GM19023 (cell line): Measurements from ENCODE around the gene RNF5.
"Not testable (repeated sequence)": the region's sequence is repeated elsewhere in the genome, so short reads cannot be mapped to it uniquely, and the experiment has no call there.

ENCODE experiments used
- ATAC-seq: cut with Tn5 transposase; IDR thresholded peaks from one replicate; pipeline ENCODE4 v1.9.1; 2021; ENCODE audit warnings: mild to moderate bottlenecking, moderate library complexity; ENCODE audit not compliant: unreplicated experiment

Gene RNF5

GRCh38 chr6:32188381-32189068 is 10.3 kb downstream of the RNF5 start:
- no peak for ATAC-seq

DNA sequence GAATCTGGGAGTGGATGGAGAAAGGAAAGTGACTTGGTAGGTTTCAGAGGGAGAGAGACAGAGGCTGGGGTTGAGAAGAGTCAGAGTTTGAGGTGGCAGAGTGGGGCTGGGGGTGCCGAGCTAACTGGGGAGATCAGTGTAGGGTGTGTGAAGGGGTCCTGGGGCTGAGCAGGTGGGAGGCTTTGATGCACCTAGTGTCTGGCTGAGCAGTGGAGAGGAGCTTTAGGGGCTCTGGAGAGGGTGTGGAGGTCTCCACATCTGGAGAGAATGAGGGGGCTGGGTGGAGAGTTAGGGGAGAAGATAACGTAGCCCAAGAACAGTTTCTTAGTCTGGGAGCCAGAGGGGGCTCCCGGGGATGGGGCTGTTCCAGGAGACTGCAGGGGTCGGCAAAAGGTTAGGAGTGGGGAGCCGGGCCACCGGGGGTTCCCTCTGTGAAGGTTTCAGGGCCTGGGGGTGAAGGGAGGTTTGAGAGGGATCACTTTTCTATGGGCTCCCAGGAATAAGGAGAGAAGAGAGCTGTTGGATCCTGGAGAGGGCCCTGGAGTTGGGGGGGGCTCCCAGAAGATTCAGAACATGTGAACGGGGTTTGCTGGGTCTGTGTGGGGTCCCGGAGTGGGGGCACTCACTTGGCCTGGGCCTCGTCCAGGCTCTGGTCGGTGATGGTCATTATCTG is 11.0 kb downstream of the RNF5 start:
- no peak for ATAC-seq

DNA sequence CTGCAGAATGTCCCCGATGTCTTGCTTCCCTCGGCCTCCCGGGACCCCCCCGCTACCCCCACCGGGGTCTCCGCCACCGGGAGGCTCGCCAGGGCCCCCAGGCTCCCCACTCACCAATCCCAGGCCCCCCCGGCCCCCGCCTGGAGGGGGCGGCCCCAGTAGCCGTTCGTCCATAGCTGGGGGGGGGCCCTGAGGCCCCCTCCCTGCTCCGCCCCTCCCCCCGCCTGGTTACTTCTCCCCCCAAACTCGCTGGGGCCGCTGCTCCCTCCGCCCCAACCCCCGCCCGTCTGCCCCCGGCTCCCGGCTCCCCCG is 11.5 kb downstream of the RNF5 start:
- ATAC-seq: no peak

DNA sequence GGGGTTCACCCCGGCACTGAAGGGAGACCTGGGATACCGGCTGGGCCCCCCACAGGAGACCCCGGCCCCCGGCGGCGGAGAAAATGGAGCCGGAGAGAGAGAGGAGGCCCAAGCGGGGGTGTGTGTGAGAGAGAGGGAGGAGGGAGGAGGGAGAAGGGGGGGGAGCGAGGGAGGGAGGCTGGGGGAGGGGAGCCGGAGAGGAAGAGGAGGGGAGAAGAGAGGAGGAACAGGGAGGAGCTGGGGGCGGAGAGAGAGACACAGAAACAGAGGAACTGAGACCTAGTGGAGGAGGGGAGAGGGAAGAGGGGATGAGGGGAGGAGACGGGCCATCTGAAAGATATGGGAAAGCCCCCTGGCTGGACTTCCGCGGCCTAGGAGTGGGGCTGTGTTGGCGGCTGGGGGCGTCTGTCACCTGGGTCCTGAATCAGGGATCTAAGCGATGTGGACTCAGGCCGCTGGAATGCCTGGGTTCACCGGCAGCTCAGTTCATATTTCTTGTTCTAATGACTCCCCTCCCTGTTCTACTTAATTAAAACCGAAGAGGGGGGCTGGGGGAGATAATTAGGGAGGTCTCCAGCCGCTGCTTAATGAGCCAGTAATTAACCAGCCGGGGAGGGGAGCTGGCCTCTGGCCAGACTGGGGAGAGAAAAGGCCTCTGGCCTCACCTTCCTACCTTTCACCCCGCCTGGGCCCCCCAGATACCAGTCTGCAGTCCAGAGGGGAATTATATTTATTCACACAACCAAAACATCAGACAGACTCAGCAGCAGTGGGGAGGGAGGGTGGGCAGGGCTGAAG is 12.0 kb downstream of the RNF5 start, which contains the start of gene PBX2:
Gene PBX2 (minus strand): TSS at position 149 of the 798 bp plus-strand sequence. CDS start 287 bp downstream, outside the sequence.
- peak; percentile 57 for ATAC-seq

GRCh38 chr6:32190911-32191677 is 12.9 kb downstream of the RNF5 start:
- no peak for ATAC-seq

DNA sequence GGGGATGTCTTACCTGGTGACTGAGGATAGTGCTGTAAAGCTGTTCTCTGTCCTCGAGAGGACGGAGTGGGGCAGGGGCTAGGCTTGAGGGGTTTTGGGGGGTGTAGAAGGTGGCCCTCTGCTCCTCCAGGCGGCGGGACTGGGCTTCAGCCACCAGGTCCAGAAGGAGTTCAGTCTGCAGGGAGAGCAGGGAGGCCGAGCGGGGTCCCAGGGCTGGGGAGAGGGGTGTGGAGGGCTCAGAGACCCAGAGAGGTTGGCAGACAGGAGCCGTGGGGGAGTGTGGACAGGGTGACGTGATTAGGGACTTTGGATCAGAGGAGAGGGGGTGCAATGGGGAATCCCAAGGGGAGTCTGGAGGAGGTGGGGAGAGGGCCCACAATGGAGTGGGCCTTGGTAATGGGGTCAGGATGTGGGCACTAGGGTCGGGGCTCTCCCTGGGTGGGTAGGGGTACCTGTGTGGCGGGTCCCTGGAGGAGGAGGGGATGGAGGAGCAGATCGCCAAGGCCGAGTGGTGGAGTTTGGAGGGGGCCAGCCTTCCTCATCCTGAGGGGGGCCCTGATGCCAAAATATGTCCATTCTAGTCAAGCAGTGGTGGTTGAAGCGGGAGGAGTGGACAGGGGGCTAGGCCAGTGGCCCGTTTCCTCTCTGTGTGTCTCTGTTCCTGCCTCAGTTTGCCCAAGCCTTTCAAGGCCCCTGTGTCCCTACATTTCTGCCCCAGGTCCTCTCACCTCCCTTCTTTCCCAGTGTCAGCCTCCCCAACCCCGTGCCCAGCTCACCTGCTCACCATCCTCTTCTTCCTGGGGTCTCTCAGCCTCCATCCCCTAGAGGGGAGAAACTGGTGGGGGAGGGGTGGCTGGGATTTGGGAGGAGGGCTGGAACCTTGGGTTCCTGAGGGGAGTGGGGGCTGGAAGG is 13.7 kb downstream of the RNF5 start:
- no peak for ATAC-seq

GRCh38 chr6:32192608-32193039 is 14.4 kb downstream of the RNF5 start, which contains the start of gene GPSM3:
TSS of gene GPSM3 (minus strand) at chr6:32192643. CDS start at chr6:32192513, 130 bp downstream.
- no peak for ATAC-seq

GRCh38 chr6:32193096-32193495 is 14.9 kb downstream of the RNF5 start:
- not testable (repeated sequence) for ATAC-seq

DNA sequence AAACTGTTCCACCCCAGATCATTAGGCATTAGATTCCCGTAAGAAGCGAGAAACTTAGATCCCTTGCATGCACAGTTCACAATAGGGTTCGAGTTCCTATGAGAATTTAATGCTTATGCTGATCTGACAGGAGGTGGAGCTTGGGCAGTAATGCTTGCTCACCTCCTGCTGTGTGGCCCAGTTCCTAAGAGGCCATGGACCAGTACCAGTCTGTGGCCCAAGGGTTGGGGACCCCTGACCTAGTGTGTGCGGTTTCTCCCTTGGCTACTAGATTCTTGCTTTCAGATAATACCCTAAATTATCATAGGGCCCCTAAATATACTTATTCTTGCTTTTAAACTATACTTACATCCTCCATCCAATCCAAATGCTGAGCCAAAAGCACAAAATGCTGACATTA is 16.2 kb downstream of the RNF5 start:
- no peak for ATAC-seq

DNA sequence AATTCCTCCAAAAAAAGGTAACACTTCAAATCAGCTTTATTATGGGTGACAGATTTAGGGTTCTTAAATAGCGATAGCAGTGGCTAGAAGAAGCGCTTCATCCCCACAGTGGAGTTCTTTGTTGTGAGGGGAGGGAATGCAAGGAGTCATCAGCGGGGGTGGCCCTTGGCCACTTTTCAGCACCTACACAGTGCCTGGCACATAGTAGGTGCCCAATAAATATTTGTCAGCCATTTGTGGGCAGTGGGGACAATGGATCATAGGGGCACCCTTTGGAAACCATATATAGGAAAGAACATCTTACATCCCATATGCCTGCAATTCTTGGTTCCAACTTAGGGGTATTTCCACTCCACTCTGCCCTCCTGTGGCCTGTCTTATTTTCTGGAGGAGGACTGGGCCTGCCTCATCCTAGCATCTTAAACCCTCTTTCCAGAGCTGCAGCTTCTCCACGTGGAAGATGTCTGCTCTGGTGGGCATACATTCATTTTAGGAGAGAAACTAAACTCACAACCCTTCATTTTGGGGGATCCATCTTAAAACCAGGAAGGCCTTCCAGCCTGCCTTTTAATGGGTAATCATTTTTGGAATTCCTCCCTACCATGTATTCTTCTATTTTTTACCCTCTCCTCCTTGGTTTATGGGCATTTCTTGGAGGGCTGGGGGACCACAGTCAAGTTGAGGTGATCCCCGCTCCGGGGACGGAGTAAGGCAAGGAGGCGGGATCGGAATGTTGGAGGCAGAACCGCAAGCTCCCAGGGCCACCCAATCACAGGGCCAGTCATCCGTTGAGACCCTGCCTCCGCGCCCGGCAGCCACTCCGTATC is 16.8 kb downstream of the RNF5 start:
- ATAC-seq: no peak

DNA sequence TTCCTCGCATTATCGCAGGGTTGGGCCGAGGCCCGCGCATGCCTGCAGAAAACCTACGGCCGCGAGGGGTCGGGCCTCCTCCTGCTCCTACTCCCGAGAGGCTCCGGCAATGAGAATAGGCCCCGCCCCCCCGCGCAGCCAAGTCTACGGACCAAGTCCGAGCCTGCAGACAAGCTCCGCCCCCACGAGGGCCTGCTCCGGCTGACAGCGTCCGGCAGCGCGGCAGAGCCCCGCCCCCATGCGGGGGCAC is 17.4 kb downstream of the RNF5 start:
- ATAC-seq: peak; percentile 78

GRCh38 chr6:32195902-32196681 is 17.9 kb downstream of the RNF5 start:
- peak; percentile 76 for ATAC-seq

DNA sequence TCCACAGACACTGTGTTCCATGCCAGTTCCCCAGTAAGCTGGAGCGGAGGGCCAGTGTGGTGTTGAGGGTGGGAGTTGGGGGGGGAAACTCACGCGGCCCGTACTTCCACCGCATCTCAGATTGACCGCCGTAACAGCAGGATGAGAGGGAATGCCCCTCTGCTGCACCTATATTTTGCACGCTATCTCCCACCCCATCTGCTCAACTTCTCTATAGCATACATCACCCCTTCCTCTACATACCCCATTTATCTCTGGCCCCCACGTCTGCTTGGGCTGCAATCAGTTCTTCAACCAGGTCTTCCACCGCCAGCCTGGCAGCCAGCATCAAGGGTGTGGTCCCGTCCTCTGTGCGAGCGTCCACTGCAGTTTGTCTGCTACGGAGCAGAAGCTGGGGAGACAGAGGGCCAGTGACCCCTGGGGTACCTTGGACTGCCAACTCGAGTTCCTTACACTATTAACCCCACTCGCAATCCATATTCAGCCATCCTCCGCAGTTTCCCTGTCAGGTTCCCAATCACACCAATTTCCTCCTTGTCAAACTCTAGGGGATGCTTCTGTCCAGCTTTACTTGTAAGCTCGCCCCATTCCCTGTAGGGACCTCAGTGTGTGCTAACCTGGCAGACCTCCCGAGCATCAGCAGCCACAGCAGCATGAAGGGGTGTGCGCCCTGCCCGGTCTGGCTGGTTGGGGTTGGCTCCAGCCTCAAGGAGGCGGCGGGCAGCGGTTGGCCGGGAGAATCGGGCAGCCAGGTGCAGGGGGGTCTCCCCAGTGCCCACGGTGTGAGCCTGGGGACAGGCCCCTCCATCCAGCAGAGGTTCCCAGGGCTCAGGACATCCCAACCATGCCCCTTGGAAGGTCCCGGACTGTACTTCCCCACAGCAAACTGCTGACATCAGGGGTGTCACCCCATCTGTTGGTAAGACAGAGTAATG is 18.7 kb downstream of the RNF5 start:
- no peak for ATAC-seq

DNA sequence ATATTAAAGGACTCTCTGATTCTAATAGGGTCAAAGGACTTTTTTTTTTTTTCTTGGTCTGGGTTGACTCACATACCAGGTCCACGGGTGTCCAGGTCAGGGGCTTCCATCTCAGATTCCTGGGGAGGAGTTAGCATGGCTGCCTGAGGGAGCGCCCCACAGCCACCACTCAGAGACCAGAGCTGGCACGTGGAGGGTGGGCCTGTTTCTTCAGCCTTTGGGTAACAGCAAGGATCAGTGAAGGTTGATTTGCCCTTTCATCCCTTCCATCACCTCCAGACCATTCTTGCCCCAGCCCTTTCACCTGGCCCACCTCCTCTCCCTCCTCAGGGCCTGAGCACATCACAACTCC is 20.1 kb downstream of the RNF5 start:
- ATAC-seq: no peak

DNA sequence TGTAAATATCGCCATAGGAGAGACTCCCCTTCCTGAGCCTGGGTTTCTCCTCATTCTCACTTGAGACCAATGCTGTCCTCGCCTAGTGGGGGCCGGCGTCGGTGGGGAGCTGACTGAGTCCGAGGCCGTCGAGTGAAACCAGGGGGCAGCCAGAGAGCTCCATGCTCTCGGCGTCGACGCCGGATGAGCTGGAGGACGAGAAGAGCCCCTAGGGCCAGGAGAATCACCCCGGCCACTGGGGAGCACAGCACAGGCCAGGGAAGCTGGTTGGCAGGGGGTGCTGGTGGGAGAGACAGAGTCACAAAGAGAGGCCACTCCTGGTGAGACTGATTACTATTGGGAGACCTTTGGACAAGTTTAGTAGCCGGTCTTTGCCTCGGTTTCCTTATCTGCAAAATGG is 20.7 kb downstream of the RNF5 start:
- ATAC-seq: no peak

DNA sequence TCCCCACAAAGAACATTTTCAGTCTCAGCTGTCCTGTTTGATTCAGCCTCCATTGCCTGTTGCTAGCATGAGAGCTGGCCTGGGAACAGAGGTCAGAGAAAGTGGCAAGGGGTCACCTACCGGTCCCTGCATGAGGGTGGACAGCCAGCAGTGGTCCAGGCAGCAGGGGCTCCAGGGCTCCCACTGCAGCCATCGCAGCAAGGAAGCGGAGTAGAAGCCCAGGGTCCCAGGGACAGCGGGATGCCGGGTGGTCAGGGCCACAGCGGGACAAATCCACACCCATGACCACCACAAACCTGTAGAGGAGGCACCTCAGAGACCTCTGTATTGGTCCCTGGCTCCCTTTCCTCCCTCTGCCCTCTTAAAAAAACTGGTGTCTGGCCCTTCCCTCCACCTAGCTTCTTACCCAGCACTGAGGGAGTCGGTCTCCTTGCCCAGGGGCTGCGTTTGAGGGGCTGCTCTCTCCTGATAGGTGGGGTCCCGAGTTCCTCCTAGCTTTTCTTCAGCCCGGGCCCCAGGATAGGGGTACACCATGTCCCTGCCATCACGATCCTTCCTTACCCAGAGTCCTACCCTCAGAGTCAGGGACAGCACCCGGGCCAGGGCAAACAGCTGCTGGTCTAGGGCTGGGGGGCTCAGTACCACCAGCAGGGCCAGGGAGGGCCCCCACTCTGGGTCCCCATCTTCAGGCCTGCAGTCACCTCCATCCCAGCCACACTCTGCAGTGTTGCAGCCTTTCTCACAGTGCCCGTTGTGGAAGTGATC is 22.7 kb downstream of the RNF5 start:
- ATAC-seq: no peak

GRCh38 chr6:32202186-32202585 is 24.0 kb downstream of the RNF5 start:
- no peak for ATAC-seq
